GM18861 (cell line): ENCODE data around the gene HTATSF1.

Experiments
- ATAC-seq: cut with Tn5 transposase; IDR thresholded peaks from one replicate; pipeline ENCODE4 v1.9.1; 2021; ENCODE audit not compliant: unreplicated experiment

Gene HTATSF1, protein sequence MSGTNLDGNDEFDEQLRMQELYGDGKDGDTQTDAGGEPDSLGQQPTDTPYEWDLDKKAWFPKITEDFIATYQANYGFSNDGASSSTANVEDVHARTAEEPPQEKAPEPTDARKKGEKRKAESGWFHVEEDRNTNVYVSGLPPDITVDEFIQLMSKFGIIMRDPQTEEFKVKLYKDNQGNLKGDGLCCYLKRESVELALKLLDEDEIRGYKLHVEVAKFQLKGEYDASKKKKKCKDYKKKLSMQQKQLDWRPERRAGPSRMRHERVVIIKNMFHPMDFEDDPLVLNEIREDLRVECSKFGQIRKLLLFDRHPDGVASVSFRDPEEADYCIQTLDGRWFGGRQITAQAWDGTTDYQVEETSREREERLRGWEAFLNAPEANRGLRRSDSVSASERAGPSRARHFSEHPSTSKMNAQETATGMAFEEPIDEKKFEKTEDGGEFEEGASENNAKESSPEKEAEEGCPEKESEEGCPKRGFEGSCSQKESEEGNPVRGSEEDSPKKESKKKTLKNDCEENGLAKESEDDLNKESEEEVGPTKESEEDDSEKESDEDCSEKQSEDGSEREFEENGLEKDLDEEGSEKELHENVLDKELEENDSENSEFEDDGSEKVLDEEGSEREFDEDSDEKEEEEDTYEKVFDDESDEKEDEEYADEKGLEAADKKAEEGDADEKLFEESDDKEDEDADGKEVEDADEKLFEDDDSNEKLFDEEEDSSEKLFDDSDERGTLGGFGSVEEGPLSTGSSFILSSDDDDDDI

DNA sequence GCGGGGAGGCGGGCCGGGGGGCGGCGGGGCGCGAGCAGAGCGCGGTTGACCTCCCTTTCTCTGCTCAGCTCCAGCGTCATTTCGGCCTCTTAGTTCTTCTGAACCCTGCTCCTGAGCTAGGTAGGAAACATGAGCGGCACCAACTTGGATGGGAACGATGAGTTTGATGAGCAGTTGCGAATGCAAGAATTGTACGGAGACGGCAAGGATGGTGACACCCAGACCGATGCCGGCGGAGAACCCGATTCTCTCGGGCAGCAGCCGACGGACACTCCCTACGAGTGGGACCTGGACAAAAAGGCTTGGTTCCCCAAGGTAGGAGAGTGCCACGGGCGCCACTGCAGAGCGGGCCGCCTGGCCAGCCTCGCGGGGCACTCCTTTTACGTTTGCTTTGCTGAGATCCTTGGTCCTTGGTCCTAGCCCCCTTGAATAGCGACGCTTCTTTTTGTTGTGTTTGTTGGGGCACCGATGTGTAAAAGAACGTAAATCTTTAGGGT is at the start of gene HTATSF1:
Gene HTATSF1, plus strand, starts transcription at position 37 of the 497 bp plus-strand sequence. Its CDS starts 93 bp downstream, at position 130.
- peak; percentile 9 for ATAC-seq

DNA sequence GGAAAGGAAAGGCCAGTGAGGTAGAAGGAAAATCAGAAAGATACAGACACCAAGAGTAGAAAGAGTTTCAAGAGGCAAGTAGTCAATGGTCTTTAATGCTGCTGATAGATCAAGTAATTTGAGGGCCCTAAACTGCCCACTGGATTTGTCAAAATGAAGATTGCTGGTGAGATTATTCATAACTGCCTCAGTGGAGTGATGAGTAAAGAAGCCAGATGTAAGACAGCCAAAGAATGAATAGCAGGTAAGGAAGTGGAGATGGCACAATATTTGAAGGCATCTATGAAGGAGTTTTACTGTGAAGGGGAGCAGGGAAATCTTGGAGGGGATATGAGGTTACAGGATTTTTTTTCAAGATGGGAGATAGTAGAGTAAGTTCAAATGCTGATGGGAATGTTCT is 49.4 kb upstream of the HTATSF1 start:
- ATAC-seq: no peak

DNA sequence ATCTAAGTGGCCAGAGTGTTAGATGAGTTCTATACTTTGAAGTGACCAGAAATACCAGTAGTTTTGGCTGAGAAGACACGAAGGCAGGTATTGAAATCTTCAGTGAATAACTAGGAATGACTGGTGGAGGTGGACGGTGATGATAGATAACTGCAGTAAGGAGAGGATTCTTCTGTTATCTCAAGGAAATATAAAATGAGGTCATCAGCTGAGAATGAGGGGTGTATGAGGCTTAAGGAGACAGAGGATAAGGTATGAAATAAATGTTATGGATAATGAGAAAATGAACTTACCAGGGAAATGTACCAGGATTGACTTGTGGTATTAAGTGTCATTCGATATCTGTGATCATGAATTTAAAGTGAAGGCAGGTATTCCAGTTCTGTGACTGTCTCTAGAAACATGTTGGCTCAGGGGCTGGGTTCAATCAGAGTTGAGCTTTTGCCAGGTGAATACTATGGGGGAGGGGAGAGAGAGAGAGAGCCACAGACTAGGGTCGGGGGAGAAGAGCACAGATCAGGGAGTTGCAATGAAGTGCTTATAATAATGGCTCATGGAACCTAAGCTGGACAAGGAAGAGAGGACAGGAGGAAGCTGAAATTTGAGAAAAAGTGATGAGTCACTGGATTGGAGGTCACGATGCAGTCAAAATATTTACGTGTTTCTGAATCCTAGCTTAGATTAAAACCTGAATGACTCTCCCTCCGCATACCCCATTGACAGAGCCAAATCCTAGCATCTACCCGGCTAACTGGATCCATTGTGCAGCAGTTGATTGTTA is 47.2 kb upstream of the HTATSF1 start:
- ATAC-seq: no peak

DNA sequence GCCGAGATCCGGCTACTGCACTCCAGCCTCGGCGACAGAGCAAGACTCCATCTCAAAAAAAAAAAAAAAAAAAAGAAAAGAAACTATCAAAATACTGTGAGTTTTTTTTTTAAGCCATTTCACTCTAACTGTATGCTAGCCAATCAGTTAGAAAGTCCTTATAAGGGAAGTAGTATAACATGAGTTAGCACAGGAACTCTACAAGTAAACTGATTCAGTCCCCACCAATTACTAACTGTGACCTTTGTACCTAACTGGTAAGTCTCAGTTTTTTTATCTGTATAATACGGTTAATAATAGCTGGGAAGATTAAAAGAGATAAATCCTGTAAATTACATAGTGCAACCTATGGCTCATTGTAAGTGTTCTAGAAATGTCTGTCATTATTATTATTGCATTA is 44.8 kb upstream of the HTATSF1 start:
- no peak for ATAC-seq

DNA sequence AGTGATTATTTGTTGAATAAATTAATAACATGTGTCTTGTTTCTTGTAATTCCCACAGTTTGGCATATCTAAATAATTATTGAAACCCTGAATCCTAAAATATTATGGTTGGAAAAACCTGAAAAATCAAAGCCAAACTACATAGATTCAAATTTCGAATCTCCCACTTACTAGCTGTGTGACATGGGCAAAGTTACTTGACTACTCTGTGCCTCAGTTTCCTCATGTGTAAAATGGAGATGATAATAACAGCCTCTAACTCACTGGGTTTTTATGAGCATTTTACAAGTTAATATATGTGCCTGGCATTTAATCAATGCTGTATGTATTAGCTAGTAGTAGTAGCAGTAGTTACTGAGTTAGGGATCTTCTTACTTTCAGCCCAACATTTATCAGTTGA is 44.3 kb upstream of the HTATSF1 start:
- no peak for ATAC-seq

DNA sequence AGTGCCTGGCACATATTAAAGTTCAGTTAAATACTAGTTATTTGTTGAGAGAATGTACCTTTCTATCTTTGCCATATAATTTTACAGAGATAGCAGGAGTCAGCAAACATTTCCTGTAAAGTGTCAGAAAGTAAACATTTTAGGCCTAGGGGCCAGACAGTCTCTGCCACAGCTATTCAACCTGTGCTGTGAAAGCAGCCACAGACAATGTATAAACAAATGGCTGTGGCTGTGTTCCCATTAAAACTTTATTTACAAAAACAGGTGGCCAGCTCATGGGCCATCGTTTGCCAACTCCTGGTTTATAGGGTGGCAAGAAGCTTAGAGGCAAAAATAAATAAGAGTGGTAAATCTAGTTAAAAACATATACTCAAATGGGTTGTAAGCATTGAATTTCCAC is 43.6 kb upstream of the HTATSF1 start:
- ATAC-seq: no peak

DNA sequence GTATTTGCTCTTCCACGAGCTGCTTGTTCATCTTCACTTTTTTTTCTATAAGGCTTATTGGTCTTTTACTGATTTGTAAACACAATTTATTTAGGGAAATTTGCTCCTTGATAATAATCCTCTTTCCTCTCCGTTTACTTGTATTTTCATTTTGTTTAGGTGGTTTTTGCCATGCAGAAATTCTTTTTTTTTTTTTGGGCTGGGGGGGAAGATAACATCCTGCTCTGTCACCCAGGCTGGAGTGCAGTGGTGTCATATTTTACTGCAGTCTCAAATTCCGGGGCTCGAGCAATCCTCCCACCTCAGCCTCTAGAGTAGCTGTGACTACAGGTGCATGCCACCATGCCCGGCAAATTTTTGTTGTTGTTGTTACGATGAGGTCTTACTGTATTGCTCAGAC is 41.3 kb upstream of the HTATSF1 start:
- ATAC-seq: no peak

DNA sequence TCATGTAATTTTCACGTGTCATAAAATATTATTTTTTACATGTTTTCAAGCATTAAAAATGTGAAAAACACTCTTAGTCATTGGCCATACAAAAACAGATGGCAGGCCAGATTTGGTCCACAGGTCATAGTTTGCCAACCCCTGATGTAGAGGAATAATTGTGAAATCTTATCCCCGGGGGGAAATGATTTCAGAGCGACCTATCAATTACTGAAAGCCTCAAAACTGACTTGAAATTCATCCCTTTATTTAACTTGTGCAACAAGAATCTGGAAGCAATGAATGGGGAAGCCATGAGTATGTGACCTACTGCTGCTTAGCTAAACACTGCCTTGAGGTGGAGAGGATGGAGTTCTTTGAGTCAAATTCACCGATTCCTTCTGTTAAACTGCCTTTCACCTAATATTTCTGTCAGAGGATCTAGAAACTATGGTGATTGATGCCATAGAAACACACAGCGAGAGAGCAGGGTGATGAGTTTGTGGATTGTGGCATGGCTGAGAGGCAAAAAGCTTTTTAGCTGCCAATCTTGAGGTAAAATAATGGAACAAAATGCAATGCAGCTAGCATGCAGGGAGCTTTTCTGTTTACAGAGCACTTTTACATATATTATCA is 40.0 kb upstream of the HTATSF1 start:
- ATAC-seq: no peak

DNA sequence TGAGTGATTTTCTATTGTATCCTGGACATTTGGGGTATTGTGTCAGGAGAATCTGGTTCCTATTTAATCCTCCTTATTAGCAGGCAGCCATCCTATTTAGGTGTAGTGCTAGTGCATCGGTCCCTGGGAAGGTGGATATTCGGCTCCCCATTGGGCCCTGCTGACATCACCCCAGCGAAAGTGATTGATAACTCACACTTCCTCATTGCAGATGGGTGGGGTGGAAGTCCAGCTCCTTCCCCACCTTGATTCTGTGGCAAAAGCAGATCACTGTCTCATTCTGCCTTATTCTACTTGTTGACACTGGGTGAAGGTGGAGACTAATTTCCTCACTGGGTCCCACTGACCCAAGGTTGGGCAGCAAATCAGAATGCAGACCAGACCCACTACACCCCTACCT is 32.8 kb upstream of the HTATSF1 start:
- no peak for ATAC-seq

DNA sequence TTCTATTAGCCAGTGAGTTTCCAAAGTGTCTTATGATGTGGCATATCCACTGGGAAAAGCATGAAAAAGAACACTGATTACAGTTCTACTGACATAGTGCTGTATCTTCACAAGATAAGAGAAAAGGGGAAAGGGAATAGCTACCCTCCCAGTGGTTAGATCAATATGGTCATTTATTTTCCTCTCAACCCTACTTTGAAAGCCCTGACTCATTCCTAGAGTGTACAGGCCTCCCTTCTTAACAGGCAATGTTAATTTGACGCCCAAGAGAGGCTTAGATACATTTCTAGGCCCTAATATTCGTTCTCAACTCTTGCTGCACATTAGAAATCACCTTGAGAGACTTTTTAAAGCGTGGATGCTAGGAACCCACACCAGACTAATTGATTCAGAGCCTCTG is 30.1 kb upstream of the HTATSF1 start:
- ATAC-seq: no peak

DNA sequence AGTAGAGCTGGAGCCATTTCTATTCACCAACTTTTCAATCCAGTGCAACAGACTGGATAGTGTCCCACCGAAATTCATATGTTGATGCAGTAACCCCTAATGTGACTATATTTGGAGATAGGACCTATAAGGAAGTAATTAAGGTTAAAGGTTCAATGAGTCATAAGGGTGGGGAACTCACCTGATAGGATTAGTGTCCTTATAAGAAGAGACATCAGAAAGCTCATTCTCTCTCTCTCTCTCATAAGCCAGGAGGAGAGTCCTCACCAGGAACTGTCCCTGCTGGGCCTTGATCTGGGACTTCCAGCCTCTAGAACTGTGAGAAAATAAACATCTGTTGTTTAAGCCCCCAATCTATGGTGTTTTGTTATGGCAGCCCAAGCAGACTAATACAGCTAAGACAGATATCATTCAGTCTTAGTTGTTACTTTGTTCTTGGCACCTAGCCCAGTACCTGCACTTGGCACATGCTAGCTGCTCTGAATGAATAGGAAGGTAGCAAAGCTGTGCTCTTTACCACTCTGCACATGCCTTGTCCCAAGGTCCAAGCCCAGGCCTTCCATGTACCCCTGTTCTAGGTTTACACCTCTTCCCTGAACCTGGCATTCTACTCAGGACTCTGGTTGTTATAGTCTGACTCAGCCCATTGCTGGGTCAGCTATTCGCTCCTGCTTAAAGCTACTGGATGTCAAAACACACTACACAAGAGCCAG is 28.8 kb upstream of the HTATSF1 start:
- ATAC-seq: no peak

DNA sequence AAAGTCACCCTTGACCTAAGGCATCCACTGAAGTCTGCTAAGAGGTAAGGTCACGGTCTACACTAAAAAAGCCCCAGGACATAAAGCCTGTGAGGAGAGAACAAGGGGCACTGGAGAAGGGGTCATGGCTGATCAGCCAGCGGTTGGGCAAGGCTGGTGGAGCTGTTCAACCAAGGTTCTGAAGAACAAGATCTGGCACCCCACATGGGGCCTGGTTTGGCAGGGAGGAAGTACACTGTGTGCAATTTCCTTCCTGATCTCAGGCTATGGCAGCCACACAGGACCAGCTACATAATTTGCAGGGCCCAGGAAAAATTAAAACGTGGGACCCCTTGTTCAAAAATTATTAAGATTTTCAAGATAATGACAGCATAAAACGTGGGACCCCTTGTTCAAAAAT is 23.7 kb upstream of the HTATSF1 start:
- no peak for ATAC-seq

DNA sequence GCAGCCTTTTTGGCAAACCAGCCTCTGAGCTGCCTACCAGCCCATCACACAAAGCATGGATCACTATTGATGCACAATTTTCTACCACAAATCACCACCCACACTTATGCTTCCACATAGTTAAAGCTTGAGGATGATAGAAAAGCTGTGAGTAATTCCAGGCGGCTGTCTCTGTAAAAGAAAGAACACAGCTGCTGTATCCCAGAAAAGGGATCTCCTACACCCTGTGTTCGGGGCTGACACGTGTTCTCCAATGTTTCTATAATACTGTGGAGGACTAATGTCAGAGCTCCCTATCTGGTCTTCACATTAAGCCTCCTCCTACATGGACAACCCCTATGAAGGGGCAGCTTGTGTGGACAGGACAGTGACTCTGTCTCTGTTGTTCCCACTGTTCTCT is 22.2 kb upstream of the HTATSF1 start:
- no peak for ATAC-seq

DNA sequence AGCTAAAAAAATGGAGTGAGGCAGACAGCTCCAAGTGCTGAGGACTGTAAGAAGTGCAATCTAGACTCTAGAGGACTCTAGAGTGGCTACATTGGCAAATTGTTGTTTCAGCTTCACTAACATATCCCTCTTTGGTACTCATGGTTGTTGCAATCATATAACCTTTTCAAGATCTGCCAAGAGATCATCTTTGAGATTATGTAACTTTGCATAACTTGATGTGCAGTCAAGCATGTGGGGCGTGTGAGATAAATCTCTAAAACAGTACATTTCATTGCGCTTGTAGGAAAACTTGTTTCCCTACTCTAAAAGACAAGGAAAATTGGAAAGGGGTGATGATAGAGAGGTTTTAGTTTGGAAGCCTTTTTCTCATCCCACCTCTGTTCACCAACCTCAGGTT is 20.9 kb upstream of the HTATSF1 start:
- ATAC-seq: no peak

DNA sequence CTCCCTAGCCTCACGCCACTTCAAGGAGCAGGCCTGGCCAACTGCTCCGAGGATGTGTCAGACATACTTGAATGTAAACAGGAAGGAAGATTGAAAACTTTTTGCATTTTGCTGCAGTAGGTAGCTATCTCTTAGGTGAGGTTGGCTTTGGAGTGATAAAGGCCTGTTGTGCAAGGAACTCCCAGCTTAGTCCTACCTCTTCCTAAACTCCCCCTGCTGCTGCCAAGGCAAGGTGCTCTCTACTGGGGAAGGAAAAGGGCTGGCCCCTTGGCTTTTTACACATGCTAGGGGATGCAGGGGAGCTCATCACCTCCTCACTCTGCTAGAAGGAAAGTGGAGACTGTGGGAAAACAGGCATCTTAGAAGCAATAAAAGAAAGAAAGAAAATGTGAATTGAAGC is 20.4 kb upstream of the HTATSF1 start:
- ATAC-seq: no peak

DNA sequence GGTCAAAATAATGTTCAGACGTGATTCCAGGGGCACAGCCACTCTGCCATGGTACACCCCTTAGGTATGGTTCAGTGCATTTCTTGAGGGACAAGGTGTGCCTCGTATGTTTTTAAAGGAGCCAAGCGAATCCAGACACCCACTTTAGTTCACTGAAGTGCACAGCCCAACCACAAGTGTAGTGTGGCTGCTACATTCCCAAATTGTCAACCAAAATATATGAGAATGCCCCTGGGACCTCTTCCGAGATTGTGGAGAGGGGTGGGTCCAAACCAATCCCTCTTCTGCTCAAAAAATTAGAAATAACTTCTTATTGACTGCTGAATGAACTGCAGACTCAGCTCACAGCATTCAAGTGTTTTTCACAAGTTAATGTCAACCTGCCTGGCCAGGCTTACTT is 17.0 kb upstream of the HTATSF1 start:
- ATAC-seq: no peak

DNA sequence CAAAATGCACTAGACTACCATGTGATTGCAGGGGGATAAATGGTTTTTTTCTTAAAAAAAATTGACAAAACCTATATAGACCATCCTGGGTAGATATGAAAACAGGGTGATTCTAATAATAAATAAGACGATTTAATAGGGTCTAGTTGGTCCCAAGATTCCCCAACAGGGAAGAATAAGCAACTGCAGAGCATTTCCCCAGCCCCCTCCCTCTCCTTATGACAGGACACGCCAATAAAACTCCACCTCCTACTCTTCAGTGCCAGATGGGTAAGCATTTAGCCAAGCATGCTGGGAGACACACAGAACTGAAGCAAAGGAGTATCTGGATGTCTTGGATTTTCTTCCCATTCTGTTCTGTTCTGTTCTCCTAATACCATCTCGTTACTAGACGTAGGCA is 9.7 kb upstream of the HTATSF1 start, which contains the start of gene BRS3:
Gene BRS3, plus strand, starts transcription at position 301 of the 400 bp plus-strand sequence. CDS start 168 bp downstream, outside the sequence.
- no peak for ATAC-seq

DNA sequence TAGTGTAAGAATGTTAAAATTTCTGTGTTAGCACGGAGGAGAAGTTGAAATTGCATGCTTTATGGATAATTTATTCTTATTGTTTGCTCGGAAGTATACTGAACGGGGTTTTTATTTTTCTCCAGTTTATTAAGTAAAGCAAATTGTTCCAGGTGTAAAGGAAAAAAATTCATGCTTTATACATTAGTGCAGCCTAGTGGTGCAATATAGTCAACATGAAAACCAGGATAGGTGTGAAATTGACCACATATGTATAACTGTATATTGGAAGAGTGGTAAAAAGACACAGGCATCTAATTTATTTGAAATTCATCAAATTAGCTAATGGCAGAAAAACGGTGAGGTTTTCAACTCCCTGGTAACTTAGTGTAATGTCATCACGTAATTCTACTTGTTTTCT is 8.7 kb upstream of the HTATSF1 start:
- ATAC-seq: no peak

DNA sequence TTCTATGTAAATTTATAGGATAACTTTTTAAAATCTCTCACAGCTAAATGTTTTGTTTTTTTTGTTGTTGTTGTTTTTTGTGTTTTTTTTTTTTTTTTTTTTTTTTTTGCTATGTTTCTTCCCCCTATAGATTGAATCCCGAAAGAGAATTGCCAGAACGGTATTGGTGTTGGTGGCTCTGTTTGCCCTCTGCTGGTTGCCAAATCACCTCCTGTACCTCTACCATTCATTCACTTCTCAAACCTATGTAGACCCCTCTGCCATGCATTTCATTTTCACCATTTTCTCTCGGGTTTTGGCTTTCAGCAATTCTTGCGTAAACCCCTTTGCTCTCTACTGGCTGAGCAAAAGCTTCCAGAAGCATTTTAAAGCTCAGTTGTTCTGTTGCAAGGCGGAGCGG is 5.6 kb upstream of the HTATSF1 start:
- no peak for ATAC-seq

DNA sequence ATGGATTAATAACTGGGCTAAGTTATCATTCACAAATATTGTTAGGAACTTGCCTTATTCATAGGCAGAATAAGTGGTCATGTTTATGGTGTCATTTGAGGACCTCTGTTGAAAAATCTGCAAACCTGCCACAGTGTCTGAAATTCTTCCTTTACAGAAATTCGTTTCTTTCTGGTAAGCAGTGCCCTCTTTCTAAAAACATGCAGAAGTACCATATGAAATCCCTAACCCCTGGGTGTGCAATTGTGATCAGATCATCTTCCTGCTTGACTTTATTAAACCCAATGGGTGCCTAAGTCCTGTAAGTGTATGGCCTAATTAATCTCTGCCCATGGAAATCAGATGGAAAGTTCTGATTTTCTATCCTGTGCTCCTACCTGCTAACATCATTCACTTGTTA is 4.4 kb upstream of the HTATSF1 start:
- ATAC-seq: no peak
